HG03175 (cell line): ENCODE results near the gene NIPA2.

Source experiments
- ATAC-seq: cut with Tn5 transposase; IDR thresholded peaks from one replicate; pipeline ENCODE4 v1.9.1; 2021; ENCODE audit warnings: mild to moderate bottlenecking, moderate library complexity; ENCODE audit not compliant: unreplicated experiment

NIPA2 gene

DNA sequence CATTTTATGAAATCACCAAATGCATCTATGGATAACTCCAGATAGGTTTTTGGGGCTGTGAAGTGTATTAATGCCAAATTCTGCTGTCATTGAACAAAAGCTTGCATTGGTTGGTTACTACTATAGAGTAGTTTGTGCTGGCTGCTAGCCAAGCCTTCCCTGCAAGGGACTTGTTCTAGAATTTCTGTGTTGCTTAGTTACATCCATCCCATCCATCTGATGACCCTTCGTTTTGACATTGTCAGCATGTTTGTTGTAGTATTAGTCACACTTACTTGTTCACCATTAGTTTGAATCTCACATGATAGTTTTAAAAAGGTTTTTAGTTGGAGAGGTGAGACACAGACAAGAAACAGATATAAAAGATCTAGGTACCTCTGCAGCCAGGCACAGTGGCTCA lies 7.0 kb upstream of the NIPA2 start:
- ATAC-seq, result no peak

DNA sequence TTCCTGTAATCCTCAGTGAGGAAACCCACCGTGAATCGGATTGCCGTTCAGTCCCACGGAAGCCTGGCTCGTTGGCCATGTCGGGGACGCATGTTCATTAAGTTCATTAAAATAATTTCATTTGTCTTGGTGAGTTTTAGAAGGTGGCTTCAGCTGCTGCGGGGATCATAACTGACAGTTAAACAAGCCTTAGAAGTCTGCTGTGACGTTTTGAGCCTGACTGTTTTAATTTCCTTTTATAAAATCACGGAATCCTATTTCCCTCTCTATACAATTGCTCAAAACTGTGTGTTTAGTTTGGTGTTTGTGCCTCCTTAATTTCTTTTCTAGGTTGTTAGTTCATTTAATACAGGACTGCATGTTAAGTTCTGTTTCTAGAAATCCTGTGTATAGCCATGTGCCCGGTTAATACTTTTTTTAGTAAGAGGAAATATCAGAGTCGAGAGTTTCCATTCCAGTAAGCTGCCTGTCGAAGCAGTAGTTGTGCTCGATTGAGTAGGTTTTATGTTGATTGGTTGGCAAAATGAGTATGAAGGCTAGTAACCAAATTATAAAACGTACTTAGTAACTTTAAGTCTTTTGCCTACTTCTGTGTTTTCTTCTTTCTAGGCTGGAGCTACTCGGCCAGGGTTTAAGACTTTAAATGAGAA lies 705 bp downstream of the NIPA2 start:
- ATAC-seq, result peak; percentile 0

DNA sequence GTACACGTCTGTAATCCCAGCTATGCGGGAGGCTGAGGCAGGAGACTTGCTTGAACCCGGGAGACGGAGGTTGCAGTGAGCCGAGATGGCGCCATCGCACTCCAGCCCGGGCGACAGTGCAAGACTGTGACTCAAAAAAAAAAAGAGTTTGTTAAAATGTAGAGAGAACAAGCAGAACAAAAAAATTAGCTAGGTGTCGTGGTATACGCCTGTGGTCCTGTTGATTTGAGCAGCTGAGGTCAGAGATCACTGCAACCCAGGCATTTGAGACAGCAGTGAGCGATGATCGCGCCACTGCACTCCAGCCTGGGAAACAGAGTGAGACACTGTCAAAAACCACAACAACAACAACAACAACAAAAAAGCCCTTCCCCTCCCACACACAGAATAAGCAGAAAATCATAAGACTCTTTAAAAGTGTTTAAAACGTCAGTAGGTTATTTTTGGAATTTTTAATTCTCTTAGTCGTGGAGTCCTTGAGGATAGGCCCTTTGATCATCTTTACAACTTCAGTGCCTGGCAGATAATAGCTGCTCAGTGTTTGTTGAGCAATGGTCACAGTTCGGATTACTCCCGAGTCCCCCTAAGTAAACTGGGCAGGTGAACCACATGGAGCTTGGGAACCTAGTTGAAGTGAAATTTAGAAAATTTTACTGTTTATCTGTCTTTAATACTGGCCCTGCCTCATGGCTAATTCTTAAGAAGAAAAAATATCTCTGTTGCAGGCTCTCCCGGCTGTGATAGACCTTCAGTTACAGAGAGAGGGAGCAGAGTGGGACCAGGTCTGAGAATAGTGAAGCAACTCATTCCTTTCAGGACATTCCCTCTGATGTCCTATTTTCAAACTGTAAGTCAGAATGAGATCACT lies 6.2 kb downstream of the NIPA2 start:
- no peak for ATAC-seq

DNA sequence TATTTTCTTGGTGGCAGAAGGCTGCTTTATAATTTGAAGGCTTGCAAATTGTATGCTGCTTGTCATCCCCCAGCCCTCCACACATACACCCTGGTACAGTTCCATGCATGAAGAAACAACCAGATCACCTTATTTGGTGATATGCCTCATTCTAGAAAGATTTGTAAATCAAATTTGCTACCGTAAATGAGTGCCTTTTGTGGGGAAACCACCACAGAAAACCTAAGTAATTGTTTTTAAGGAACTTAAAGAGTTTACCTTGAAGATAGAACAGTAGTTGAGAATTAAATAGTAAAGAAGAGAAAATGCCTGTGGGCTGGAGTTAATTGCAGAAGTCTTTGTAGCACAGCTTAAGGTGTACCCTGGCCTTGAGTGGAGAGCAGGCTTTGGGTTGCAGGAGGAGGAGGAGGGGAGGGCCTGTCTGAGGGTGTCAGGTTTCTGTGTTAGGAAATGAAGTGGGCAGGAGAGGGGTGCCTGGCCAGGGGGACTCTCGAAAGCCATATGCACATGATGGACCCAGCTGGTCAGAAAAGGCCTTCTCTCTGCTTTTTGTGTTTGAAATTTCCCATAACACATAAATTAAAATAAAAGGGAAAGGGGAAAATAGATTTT lies 6.9 kb downstream of the NIPA2 start:
- no peak for ATAC-seq

DNA sequence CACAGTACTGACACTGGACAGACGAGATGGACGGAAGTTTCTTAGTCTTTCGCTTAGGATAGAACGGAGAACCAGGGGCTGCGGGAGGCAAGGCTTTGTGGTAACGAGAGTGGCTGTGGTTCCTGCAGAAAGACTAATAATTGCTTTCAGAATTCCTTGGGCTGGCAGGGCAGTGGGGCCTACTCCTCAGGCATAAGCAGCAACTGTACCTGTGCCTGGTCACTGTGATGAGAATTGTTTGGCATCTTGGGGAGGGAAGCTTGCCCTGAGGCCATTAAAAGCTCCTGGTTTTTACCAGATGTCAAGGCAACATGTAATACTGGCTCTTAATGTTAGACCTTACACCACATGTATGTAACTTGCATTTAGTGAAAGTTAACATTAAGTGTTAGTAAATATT lies 7.6 kb downstream of the NIPA2 start:
- no peak for ATAC-seq

DNA sequence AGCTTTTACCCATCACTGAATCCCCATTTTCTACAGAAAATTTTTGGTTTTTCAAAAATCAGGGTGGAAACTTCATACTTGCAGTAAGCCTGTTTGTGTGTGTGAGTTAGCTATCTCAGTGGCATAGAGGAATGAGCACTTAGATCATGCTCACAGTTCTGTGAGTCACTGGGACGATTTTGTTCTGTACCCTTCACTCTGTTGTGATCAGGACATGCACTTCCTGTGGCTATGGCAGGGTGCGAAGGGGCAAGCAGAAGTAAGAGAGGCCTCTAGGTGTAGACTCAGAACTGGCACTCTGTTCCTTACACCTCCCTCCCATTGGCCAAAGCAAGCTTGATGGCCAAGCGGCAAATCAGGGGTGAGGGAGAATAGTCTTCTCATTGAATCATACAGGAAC lies 11.6 kb downstream of the NIPA2 start:
- no peak for ATAC-seq

DNA sequence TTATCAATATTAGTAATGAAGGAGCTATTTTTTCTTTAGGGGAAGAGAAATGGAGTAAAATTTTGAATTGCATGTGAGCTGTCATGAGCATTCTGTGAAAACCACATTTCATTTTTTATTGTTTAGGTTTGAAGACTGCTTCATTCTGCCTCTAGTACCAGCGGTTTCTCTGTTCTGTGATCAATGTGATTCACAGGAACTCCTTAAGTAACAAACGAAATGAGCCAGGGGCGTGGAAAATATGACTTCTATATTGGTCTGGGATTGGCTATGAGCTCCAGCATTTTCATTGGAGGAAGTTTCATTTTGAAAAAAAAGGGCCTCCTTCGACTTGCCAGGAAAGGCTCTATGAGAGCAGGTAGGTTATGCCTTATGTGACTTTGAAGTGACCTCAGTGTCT lies 13.0 kb downstream of the NIPA2 start:
- no peak for ATAC-seq

GRCh38 chr15:22855791-22856190 lies 17.3 kb downstream of the NIPA2 start:
- ATAC-seq, result no peak

GRCh38 chr15:22856659-22857058 lies 18.2 kb downstream of the NIPA2 start:
- no peak for ATAC-seq

- no peak for ATAC-seq
Measured at GRCh38 chr15:22861161-22861560, 22.7 kb downstream of the NIPA2 start.

DNA sequence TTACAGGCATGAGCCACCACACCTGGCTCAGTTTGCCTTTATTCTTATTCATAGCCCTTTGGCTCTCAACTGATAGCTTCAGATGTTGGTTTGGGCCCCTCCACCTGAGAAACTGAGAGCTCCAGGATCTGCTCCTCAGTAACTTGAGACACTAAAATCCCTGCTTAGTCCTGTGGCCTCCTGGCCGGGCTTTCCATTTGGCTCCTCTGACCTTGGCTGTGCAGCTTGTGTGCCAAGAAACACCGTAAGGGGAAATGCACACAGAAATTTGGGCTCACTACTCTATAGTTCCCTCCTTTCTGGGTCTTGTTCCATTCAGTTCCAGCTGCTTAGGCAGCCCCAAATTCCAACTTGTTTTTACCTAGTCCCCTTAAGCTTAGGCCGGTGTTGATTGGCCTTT lies 24.9 kb downstream of the NIPA2 start:
- ATAC-seq, result no peak

DNA sequence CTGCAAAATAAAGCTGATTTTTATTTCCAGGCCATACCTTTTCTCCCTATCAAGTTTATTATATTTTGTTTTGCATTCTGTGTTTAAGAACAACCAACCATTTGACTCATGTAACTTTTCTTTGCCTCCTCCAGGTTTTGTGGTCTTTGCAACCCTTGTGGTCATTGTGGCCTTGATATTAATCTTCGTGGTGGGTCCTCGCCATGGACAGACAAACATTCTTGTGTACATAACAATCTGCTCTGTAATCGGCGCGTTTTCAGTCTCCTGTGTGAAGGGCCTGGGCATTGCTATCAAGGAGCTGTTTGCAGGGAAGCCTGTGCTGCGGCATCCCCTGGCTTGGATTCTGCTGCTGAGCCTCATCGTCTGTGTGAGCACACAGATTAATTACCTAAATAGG lies 27.6 kb downstream of the NIPA2 start:
- no peak for ATAC-seq

- ATAC-seq, result no peak
Measured at GRCh38 chr15:22867886-22868285, 29.4 kb downstream of the NIPA2 start.

GRCh38 chr15:22868495-22868894 lies 30.0 kb downstream of the NIPA2 start:
- ATAC-seq, result no peak

GRCh38 chr15:22868928-22869327 lies 30.5 kb downstream of the NIPA2 start:
- no peak for ATAC-seq

GRCh38 chr15:22869856-22870255 lies 31.4 kb downstream of the NIPA2 start:
- ATAC-seq, result no peak

DNA sequence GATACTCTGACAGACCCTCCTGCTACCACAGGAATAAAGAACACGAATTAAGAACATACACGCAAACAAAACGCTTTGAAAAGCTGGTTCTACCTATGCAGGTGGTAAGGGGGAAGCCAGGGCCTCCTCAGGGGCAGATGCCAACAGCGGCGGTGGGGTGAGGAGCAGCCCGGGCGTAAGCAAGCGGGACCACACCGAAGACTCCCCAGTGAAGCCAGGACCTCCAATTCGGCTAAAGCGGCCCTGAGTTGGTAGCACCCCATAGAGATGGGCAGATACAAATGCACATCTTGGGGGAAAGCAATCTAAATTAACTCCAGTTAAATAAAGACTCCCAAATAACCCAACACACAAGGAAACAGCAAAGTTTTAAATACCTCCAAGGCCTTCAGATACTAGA lies 32.4 kb downstream of the NIPA2 start:
- ATAC-seq, result no peak

GRCh38 chr15:22871481-22872086 lies 33.1 kb downstream of the NIPA2 start:
- ATAC-seq, result no peak

DNA sequence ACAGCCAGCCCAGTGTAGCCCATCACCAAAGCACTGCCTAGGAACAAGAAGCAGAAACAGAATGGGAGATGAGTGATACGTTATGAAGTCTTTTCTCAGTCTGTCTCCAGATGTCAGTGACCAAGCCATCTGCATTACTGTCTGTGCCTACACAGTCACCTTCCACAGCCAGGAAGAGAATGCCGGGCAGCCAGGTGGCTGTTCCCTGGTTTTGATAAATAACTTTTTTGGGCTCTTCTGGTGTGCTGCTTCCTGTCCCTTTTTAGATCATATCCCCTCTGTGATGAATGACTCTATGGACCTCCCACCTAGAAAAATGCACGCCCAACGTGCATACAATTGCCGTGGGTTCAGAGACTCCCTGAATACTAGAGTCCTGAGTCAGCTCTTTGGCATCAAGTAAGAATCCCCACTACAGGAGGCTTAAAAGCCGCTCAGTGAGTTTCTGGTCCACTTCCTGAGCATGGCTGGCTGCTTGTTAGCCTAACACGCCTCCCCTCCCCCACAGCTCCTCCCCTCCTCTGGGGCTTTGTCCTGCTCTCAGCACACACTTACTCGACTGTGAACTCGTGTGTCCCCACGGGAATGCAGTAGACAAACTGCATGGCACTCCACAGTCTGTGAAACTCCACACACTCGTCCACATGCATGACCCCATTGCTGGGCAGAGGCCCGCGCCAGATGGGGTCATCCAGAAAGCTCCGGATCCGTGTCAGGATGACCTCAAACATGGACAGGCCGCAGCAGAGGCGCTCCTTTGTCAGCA lies 34.7 kb downstream of the NIPA2 start:
- no peak for ATAC-seq

GRCh38 chr15:22873841-22874240 lies 35.4 kb downstream of the NIPA2 start:
- ATAC-seq, result no peak

- ATAC-seq, result no peak
Measured at GRCh38 chr15:22874256-22874655, 35.8 kb downstream of the NIPA2 start.
